NCI-H82 treated with DMSO at 0.1 percent for 48 hours (cell line): Measurements from ENCODE around the gene IRAK3.
"Not testable (repeated sequence)": the region's sequence is repeated elsewhere in the genome, so short reads cannot be mapped to it uniquely, and the experiment has no call there.

Source experiments
- DNase-seq: peaks from one replicate; lab custom pipeline; 2025; ENCODE audit not compliant: unreplicated experiment; lab: John Stamatoyannopoulos, UW

IRAK3 gene

DNA sequence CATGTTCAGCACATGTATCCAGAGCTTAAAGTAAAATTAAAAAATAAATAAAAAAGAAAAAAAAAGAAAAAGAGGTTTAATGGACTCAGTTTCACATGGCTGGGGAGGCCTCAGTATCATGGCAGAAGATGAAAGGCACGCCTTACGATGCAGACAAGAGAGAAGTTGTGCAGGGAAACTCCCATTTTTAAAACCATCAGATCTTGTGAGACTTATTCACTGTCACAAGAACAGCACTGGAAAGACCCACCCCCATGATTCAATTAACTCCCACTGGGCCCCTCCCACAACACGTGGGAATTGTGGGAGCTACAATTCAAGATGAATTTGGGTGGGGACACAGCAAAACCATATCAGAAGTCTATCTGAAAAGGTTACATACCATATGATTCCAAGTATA, 24.0 kb downstream of the IRAK3 start:
- DNase-seq = not testable (repeated sequence)

DNA sequence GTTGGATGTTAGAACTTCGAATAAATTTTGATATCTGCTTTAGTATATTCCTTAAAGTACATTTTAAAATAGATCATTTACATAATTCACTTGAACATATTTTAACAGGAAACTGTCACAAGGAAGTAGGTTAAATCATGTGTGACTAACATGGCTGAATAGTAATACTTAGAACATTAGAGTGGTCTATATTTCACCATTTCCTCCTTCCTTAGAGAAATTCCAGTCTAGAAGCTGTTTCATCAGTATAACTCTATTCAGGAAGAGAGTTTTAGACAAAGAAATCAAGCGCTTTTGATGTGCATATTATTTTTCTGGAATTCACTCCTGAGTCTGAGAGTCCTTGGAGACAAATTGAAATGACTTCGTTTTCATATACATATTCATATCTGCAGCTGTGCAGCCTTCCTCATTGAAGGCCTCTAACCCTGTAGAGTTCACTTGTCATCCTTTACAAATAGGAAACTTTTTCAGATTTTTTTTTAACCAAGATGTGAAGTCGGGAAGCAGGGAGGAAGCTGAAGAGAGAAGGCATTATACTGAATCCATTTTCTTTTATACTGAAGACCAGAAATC, 28.4 kb downstream of the IRAK3 start:
- DNase-seq = no peak

DNA sequence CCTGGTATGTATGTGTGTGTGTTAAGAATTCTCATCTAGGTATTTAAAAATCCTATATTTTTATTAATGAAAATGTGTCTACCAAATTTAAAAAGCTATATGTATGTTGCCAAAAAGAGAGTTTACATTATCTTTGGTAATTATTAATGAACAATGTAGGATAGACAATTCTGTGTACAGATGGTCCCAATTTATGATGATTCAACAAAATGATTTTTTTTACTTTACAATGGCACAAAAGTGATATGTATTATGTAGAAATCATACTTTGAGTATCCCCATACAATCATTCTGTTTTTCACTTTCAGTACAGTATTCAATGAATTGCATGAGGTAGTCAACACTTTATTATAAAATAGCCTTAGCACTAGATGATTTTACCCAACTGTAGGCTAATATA, 39.4 kb downstream of the IRAK3 start:
- no peak for DNase-seq

DNA sequence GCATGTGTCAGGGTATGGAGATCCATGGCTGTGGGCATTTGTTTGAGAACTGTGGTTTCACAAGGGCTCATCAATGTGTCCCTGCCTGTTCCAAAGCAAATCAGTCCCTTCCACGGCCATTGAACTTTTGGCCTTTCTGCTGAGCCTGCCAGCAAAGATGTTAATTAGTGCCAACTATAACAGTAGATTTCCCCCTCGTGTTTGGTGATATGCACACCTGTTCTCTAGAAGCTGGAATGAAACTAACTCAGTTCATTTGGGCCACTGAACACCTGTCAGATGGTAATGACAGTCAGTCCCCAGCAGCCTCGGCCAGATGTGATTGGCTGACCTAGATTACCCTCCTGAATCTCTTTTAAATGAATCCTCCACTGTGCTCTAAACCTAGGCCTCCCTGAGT, 43.2 kb downstream of the IRAK3 start:
- no peak for DNase-seq

DNA sequence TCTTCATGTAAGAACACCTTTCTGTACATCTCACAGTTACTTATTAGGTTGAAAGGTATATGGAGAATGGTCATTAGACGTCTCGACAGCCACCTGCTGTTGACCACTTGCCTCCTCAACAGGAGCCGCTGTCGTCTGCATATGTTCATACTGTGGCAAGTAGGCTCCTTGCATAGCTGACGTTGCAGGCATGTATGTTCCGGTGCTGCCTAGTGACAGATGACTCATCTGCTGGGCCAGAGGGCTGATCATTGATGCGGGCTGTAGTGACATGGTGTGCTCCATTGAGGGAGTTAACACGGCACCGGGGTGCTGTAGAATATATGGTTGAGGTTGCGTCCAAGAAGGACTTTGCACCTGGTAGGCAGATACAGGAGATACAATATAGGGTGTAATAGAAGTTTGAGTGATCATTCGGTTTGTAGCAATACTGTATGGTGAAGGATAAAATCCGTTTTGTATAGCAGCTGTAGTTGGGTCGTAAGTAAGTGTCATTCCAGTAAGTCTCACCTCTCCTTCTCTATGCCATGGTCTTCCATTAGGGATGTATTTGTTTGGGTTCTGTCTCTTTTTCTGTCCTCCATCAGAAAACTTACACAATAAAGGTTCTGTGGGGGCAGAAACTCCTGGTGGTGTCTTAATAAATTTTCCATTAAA, 45.2 kb downstream of the IRAK3 start:
- peak; percentile 22 for DNase-seq

DNA sequence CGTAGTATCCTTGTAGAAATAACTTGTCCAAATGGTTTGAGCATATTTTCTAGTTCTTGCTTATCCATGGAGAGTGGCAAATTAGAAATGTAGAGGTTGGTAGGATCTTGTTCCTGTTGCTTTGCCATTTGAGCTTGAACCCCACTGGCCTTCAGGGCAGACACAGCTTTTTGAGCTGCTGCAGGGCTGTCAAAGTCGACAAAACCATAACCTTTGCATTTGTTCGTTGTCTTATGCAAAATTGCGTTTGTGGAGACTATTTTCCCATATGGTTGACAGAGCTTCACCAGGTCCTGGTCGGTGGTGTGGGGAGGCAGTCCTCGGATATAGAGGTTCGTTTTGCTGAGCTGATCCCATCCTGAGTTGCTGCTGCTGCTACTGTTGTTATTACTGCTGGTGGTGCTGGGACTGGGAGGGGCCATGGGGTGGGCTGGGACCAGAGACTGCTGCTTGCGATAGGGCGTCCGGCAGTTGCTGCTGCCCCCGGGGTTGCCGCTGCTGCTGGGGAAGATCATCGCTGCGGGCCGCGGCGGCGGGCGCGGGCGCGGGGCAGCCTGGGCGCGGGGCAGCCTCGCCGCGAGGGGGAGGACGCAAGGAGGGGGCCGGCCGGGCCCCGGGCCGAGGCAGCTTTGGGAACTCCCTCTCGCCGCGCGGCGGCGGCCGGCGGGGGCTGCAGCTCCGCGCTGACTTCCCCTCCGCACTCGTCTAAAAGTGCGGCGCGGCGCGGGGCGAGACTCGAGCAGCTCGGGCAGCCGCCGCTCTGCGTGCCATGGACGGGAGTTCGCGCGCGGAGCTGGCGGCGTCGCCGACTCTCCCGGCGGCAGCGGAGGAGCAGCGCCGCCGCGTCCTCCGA, 46.0 kb downstream of the IRAK3 start:
- not testable (repeated sequence) for DNase-seq

DNA sequence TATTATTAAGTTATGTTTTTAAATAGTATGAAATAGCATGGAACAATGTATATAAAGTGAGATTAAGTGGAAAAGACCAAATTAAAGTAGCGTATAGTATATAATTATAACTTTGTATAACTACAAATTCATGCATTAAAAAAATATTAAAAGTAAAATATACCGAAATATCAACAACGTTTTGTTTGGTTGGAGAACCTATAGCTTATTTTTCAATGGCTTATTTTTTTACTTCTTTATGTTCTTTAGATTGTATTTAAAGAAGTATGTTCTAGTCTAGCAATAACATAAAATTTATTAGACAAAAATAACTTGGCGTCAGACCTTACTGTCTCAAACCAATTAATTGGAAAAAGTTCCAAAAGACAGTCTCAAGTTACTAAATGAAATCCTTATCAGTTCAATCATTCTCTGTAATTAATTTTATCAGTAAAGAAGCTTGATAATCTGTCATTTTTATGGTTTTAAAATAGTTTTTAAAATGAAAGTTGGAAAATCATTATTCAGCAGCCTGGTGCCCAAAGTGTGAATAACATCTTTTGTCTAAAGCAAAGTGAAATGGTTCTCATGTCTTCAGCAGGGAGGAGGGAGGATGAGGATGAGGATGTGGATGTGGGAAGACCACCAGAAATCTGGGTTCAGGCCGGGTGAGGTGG, 46.7 kb downstream of the IRAK3 start:
- DNase-seq = no peak

DNA sequence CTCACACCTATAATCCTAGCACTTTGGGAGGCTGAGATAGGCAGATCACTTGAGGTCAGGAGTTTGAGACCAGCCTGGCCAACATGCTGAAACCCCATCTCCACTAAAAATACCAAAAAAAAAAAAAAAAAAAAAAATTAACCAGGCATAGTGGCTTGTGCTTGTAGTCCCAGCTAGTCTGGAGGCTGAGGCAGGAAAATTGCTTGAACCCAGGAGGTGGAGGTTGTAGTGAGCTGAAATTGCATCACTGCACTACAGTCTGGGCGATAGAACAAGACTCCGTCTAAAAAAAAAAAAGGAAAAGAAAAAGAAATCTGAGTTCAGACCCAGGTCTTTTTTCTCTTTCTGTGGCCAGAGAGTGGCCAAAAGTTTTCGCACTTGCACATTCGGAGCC, 47.3 kb downstream of the IRAK3 start:
- not testable (repeated sequence) for DNase-seq

DNA sequence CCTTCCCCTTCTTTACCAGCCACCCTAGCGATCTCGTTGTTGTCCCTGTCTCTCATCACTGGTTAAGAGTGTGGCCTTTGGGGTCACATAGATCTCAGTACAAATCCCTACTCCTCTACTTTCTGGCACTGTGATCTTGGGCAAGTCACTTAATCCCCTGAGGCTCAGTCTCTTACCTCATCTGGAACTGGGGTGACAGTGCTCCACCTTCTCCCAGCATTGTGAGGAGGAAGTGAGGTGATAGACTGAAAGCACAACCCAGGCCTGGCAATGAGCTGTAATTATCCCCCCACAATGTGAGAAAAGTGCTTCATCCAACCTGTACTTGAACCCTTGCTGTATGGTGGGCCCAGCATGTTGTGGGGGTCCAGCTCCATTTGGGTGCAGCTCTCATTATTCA, 48.0 kb downstream of the IRAK3 start:
- no peak for DNase-seq

DNA sequence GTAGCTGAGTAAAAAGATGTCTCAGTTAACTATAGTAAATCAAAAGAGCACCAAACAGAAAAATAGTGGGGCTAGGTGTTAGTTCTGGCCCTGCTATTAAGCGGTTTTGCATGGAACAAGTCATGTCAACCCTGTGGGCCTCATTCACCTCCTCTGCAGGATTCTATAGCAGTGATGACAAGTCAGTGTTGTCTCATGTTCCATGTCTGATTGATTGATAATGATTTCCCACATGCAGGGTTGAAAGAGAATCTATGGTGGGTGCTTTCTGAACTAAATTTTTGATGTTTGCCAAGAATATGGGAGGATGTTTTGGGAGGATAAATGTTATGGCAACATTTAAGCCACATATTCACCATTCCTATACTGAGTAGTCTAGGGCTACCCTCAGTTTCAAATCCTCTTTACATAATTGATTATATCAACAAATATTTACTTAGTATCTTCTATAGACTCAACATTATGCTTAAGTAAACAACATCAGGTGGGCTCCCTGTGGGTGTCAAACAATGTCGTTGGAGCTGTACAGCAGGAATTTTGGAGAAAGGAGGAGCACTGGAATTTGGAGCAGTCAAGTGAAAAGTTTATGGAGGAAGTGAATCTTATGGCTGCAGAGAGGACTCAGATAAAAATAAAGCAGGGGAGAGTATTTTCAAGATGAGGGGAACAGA, 48.6 kb downstream of the IRAK3 start:
- DNase-seq = no peak

DNA sequence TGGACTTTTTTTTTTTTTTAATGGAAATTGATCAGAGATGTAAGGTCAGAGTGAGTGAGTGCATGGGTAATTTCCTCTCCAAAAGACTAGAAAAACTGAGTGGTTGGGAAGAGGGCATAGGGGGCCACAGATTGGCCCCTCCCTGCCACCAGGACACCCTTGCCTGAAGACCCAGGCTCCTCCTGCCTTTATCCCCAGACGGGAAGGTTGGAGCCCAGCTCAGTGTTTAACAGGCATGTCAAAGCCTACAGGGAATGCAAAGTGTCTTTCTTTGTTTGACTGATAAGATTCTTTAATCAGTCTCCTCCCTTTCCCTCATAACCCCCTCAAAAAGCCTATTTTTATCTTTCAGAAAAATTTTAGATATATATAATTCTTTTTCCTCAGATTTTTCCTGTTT, 50.3 kb downstream of the IRAK3 start:
- no peak for DNase-seq

DNA sequence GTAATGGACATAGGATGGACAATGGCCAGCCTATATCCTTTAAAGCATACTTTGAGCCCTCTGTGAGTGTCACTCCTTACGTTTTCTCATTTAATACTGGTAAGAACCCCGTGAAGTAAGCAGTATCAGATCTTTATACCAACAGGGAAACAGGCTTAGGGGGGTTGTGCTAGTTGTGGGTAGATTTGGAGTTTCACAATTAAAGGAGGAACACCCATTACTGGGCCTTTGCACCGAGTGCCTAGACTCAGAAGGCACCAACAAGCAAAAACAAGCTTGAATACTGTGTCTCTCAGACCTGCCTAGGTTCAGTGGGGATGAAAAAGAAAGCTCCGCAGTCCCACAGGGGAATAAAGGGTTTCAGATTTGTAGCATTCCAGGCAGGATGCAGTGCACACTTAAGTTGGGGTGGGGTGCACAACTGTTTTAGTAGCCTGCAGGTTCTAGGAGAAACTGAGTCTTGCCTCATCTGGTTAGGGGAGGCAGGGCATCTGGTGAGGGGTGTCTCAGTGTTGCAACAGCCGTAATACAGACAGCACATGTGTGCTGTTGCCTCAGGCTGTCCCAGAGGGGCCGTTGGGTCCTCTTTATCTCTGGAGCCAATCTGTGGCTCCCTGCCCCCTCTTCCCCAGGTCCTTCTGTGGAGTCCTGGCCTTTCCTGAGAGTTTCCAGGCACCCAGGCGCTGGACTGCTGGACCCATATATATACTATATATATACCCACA, 51.2 kb downstream of the IRAK3 start:
- no peak for DNase-seq

DNA sequence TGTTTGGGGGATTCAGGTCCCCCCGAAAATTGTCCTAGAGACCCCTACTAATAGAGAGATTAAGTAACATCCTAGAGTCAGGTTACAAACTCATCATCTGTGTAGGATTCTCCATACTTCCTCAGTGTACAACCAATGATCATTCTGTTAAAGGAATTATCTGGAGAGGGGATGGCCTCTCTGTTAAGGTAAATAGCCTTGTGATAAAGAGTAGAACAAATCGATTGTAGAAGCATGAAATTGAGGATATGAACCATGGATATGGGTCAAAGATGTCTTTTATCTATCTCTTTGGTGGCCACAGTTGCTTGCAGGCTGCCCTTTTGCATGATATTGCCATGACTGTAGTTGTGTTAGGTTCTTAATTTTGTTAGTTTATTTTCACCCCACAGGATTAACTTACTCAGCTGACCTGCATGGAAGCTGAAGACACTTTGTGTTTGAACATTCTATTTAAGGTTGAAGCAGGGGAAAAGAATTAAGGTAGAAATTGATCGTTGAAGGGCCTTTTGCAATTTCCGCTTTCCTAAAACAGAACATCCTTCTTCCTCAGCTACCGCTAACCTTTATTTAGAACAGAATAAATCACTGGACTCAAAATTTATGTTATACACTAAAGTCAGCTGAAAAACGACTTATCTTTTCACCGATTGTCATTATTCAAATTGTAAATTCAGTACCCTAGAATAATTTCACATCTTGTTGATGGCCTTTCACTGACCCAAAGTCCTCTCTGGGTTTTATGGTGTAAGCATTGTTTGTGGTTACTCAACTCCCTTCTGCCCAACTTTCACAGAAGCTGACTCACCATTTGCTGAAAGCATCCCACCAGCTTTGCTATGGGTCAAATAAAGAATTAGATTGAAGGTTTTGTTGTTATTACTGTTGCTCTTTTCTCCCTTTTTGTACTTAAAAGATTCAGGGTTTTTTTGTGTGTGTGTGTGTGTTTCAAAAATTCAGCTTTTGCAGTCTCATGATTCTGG, 52.3 kb downstream of the IRAK3 start:
- no peak for DNase-seq

DNA sequence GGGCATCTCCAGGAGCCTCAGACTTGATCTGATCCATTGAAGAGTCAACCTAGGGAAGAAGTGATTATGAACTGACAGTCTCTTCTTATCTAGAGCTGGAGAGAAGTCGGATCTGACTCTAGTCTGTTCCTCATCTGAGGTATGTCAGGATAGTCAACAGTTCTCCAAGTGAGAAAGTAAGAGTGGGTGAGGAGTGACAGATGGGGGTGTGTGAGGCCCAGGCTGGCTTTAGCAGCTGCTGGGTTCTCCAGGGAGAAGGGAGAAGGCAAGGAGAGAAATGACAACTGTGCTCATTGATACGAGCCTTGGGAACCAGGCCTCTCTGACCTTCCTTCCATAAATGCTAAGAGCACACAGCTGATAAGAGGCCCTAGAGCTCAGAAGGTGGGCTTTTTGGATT, 53.3 kb downstream of the IRAK3 start:
- DNase-seq = no peak

DNA sequence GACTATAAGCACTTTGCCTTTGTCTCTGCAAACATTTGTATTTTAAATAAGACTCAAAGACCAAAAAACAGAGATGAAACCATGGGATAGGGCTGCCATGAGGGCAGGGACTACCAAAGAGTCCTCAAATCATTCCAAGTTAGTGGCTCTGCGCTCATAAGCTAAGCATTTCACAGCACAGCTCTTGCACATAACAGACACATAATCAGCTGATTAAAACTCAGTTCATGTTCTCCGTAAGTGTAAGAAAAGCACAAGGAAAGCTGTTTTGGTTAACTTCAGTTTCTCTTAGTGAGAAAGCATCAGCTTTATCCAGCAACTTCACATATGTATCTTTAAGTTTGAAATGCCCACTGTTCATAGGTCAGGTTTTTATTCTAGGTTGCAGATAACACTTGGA, 54.9 kb downstream of the IRAK3 start:
- no peak for DNase-seq

DNA sequence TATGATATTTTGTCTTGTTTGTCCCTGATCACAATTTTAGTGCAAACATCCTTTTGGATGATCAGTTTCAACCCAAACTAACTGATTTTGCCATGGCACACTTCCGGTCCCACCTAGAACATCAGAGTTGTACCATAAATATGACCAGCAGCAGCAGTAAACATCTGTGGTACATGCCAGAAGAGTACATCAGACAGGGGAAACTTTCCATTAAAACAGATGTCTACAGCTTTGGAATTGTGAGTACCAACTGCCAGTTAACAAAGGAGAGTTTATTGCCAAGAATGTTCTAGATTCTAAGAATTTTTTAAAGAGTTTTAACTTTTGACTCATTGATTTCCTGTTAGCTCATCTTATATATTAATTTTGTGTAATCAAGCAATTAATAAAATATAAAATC, 55.4 kb downstream of the IRAK3 start:
- no peak for DNase-seq

DNA sequence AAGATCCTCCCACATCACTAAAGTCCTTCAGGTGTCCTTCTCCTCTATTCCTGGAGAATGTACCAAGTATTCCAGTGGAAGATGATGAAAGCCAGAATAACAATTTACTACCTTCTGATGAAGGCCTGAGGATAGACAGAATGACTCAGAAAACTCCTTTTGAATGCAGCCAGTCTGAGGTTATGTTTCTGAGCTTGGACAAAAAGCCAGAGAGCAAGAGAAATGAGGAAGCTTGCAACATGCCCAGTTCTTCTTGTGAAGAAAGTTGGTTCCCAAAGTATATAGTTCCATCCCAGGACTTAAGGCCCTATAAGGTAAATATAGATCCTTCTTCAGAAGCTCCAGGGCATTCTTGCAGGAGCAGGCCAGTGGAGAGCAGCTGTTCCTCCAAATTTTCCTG, 58.7 kb downstream of the IRAK3 start:
- DNase-seq = no peak

DNA sequence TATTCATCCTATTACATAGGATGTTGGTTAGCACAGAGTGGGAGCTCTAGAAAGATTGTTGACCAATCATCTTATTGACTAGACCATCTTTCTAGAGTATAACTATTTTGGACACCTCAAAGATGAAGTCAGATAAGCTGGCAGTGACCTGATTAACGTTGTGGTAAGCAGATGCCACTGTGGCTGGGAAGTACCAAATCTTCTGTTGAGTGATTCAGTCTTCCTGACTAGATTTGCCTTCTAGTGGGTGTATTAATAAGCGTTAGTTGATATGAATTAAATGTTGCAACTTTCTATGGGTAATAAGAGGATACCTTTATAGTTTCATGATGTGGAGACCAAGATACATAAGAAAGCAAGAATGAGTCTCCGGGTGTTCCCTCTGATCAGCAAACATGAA, 62.0 kb downstream of the IRAK3 start:
- DNase-seq = no peak

DNA sequence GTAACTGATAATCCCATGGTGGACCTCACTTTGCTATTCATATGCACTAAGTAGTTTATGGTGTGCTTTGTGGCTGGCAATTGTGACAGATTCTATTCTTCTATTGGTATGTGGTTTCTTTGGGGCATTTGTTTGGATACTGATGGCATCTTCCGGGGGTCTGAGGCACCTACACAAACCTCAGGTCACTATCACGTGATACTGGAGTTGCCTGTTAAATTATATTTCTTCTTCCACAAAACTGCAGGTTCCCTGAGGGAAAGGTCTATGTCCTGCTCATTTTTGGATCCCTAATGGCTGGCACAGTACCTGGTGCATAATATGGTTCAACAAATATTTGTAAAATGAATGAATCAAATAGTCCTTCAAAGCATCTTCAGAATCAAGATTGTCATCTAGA, 63.8 kb downstream of the IRAK3 start:
- no peak for DNase-seq
